Heart left ventricle (tissue), 16 donors: ENCODE results near the gene KXD1. TPM values are rescaled to one million over a fixed set of nuclear protein-coding genes. Genes with fewer than 3 reads are reported as not detected.

Experiments
- ATAC-seq, 4 donors: fragments of 200-7000 bp; cut with Tn5 transposase; one replicate each; pipeline ENCODE4 v1.9.1; 2020 to 2022; ENCODE audit warnings: moderate library complexity in 4 of 4, mild to moderate bottlenecking in 3 of 4, moderate number of reproducible peaks in 1 of 4
- DNase-seq, 5 donors: peaks; one replicate each; pipeline ENCODE4 v3.0.0-alpha.2; 2020
- H3K27ac ChIP-seq, 12 donors: fragments of 200-600 bp; sonication (generic) in 4 of 12; one replicate each; pipeline versions ENCODE4 v1.5.0 to v1.8.0; 2016 to 2022; ENCODE audit warnings: mild to moderate bottlenecking in 2 of 12
- H3K27me3 ChIP-seq, 9 donors: fragments of 200-600 bp; sonication (generic) in 2 of 9; one replicate each; pipeline versions ENCODE4 v1.5.1 to v1.8.0; 2016 to 2022; ENCODE audit warnings: mild to moderate bottlenecking in 3 of 9
- H3K36me3 ChIP-seq, 9 donors: fragments of 200-600 bp; sonication (generic) in 2 of 9; one replicate each; pipeline versions ENCODE4 v1.5.0 to v1.8.0; 2018 to 2022; ENCODE audit warnings: mild to moderate bottlenecking in 2 of 9
- H3K4me1 ChIP-seq, 12 donors: fragments of 200-600 bp; sonication (generic) in 4 of 12; one replicate each; pipeline versions ENCODE4 v1.5.0 to v1.8.0; 2016 to 2022; ENCODE audit warnings: mild to moderate bottlenecking in 3 of 12
- H3K4me3 ChIP-seq, 12 donors: fragments of 200-600 bp; sonication (generic) in 4 of 12; one replicate each; pipeline versions ENCODE4 v1.5.0 to v1.8.0; 2017 to 2022; ENCODE audit warnings: mild to moderate bottlenecking in 9 of 12, moderate library complexity in 4 of 12
- H3K9me3 ChIP-seq, 12 donors: fragments of 200-600 bp; sonication (generic) in 4 of 12; one replicate each; pipeline versions ENCODE4 v1.5.0 to v1.8.0; 2016 to 2022; ENCODE audit warnings: mild to moderate bottlenecking in 1 of 12
- POLR2A ChIP-seq, 2 donors: fragments of 450-650 bp; IDR thresholded peaks; one replicate each; pipeline ENCODE4 v1.6.1; 2017; ENCODE audit warnings: antibody characterized with exemption in 2 of 2, mild to moderate bottlenecking in 2 of 2, moderate library complexity in 2 of 2
- WGBS, 4 donors: extraction: QIAGEN DNeasy Blood & Tissue Kit in 2 of 4; methylation state at CpG; one replicate each; pipeline versions ENCODE4 v1.1.5 to v1.1.7; 2013 to 2018; 5-methylcytosine and 5-hydroxymethylcytosine counted together
- intact Hi-C, 10 donors: fragments of 100-400 bp; cut with DNase I; formaldehyde crosslinking; loops; one replicate each; pipeline versions ENCODE4 v1.11.1 to v1.14.2; 2022
- polyA plus RNA-seq, 2 donors: library from polyadenylated mRNA; stranded (reverse); fragments of 200-250 nt; gene quantifications; one replicate each; pipeline ENCODE4 v1.2.3, GENCODE V29; 2013
- total RNA-seq, 9 donors: library from RNA; depleted of rRNA in 2 of 9; stranded (reverse); fragments of >200 nt in 2 of 9; fragmentation: NEBNext Ultra II Directional in 3 of 9; extraction: Animal tissue kit (Norgen Biotek cat#: 25700) in 3 of 9; gene quantifications; one replicate each; pipeline versions ENCODE4 v1.1.0 to v1.2.4, GENCODE V29; 2016 to 2023
- TF ChIP-seq, protein P1 (sequence below), 12 donors: fragments of 200-600 bp; sonication (generic) in 4 of 12; IDR thresholded peaks; one replicate each; pipeline versions ENCODE4 v1.5.0 to v1.8.0; 2018 to 2022; ENCODE audit warnings: antibody characterized with exemption in 12 of 12, mild to moderate bottlenecking in 5 of 12
- donor health status: ischemic (EF 13 %, LVEDD 7.1; RV severe dilation, severe dysfunction).
- donor health status: healthy with polysubstance abuse.
- donor health status: DM: no; HTN: yes; CAD: no.
- donor health status: DM: no; HTN: no; CAD: no.
- donor health status: ischemic (EF 25% LVEDD 6.9; RV normal size, moderate dysfunction).
- donor health status: ischemic (EF 25% LVEDD 5.7; RV mildly dilated, moderate dysfunction).
- donor health status: healthy.
- donor health status: DM: yes; HTN: yes; CAD: no.
- donor health status: ischemic (EF 35%, LVEDD 5.7; RV mildly dilated, moderate dysfunction).
- donor health status: nonischemic (EF 11% LVEDD 7.7; RV severe dilation, severe dysfunction).
- donor health status: DM: yes; HTN: yes; CAD: no.
- donor health status: PGD.
- donor health status: ischemic (EF 29% LVEDD 5.4; RV normal size, mild dysfunction).
- donor health status: nonischemic (EF 23%, LVEDD 6.1; RV moderate dilation, normal function).

KXD1 gene
- total and polyA plus RNA-seq, 11 donors = 36.1 to 116 (median 46.7) TPM

- Histone ChIP-seq H3K4me1 (peaks cover 5 to 38% (median 22%) of the 10 kb centered on the region in 12 donors), H3K4me3 (peak overlapping the region; percentile 64 to 99 (median 92)), H3K36me3 (peaks cover 0 to 15% (median 7%) of the 10 kb centered on the region in 9 donors), H3K27me3 (no peaks in the 10 kb centered on the region), H3K9me3 (no peaks in the 10 kb centered on the region), H3K27ac (peak overlapping the region; percentile 64 to 99 (median 96))
- TF ChIP-seq POLR2A (IDR thresholded peaks at IDR 0.05) = no peak
- TF ChIP-seq, protein P1, sequence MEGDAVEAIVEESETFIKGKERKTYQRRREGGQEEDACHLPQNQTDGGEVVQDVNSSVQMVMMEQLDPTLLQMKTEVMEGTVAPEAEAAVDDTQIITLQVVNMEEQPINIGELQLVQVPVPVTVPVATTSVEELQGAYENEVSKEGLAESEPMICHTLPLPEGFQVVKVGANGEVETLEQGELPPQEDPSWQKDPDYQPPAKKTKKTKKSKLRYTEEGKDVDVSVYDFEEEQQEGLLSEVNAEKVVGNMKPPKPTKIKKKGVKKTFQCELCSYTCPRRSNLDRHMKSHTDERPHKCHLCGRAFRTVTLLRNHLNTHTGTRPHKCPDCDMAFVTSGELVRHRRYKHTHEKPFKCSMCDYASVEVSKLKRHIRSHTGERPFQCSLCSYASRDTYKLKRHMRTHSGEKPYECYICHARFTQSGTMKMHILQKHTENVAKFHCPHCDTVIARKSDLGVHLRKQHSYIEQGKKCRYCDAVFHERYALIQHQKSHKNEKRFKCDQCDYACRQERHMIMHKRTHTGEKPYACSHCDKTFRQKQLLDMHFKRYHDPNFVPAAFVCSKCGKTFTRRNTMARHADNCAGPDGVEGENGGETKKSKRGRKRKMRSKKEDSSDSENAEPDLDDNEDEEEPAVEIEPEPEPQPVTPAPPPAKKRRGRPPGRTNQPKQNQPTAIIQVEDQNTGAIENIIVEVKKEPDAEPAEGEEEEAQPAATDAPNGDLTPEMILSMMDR (IDR thresholded peaks at IDR 0.05) = no peak
- ATAC-seq (no peak), DNase-seq (no peak)
- WGBS, 4 donors = 4 to 8% (median 6%) methylated on average over 11 of the region's 11 CpGs
- intact Hi-C loops = loop anchor here in 4 of 10 donors (5.0 to 10.0 kb wide), 3 partner anchors 36 to 96 kb away; partner anchors contain the start of gene ELL (in 3 of the 4)
Observed at GRCh38 chr19:18558202-18558555, 509 bp downstream of the KXD1 start.

GRCh38 chr19:18558604-18559003 lies 934 bp downstream of the KXD1 start:
- Histone ChIP-seq H3K36me3 (peaks cover 0 to 20% (median 11%) of the 10 kb centered on the region in 9 donors), H3K27ac (peak overlapping the region in 11 of 12 donors; percentile 92 to 99 (median 96)), H3K27me3 (no peaks in the 10 kb centered on the region), H3K4me3 (peak overlapping the region in 11 of 12 donors; percentile 64 to 99 (median 92)), H3K4me1 (peaks cover 5 to 38% (median 22%) of the 10 kb centered on the region in 12 donors), H3K9me3 (no peaks in the 10 kb centered on the region)
- no peak for TF ChIP-seq POLR2A (IDR thresholded peaks at IDR 0.05)
- TF ChIP-seq, protein P1 (IDR thresholded peaks at IDR 0.05) = no peak
- WGBS, 4 donors = 61 to 69% (median 64%) methylated on average over 3 of the region's 3 CpGs
- ATAC-seq (no peak), DNase-seq (no peak)
- intact Hi-C loops = loop anchor here in 4 of 10 donors (5.0 to 10.0 kb wide), 3 partner anchors 36 to 96 kb away; partner anchors contain the start of gene ELL (in 3 of the 4)

DNA sequence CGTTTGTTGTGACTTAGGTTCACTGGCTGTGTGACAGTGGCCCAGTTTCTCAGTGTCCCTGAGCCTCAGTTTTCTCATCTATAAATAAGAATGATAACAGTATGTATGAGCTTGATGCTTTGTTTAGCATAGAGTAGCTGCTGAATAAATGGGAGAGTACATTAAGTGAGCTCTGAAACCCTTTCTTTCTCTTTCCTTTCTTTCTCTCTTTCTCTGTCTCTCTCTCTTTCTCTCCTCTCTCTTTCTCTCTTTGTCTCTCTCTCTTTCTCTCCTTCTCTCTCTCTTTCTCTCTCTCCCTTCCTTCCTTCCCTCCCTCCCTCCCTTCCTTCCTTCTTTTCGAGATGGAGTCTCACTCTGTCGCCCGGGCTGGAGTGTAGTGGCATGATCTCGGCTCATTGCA lies 2.0 kb downstream of the KXD1 start:
- TF ChIP-seq, protein P1 (IDR thresholded peaks at IDR 0.05) = no peak
- no peak for TF ChIP-seq POLR2A (IDR thresholded peaks at IDR 0.05)
- Histone ChIP-seq H3K36me3 (peaks cover 0 to 30% (median 21%) of the 10 kb centered on the region in 9 donors), H3K27ac (peak overlapping the region in 3 of 12 donors; percentile 1 to 42 (median 9)), H3K27me3 (no peaks in the 10 kb centered on the region), H3K9me3 (no peaks in the 10 kb centered on the region), H3K4me1 (peaks cover 5 to 38% (median 22%) of the 10 kb centered on the region in 12 donors), H3K4me3 (no peak overlapping the region)
- WGBS, 4 donors = 46 to 63% (median 53%) methylated on average over 5 of the region's 5 CpGs
- ATAC-seq = no peak
- intact Hi-C loops = loop anchor here in 6 of 10 donors (5.0 to 10.0 kb wide), 5 partner anchors 37 to 97 kb away; partner anchors contain the start of gene ELL (in 3 of the 6)
- no peak for DNase-seq

DNA sequence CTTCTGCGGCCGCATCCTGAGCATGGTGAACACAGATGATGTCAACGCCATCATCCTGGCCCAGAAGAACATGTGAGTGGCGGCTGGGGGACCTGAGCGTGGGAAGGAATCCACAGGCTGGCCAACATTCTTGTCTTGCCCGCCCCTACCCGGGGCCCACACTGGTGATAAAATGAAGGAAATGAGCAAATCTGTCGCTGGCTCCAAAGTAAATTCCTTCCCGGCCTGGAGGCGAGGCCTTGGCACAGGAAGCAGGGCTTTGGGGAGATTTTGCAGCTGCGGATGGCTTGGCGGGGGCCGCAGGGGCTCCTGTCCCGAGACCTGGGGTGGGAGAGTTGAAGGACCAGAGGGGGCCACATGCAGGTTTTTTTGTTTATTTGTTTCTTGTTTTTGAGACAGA lies 4.4 kb downstream of the KXD1 start:
- Histone ChIP-seq H3K36me3 (peaks cover 0 to 54% (median 45%) of the 10 kb centered on the region in 9 donors), H3K27me3 (no peaks in the 10 kb centered on the region), H3K4me1 (peaks cover 5 to 37% (median 22%) of the 10 kb centered on the region in 12 donors), H3K4me3 (no peak overlapping the region), H3K9me3 (no peaks in the 10 kb centered on the region), H3K27ac (peak overlapping the region; percentile 40 to 87 (median 70))
- intact Hi-C loops = loop anchor here in 3 of 10 donors (5.0 to 10.0 kb wide), 2 partner anchors 90 to 97 kb away; no protein-coding TSS in a partner anchor
- DNase-seq (peak in 4 of 5 donors; percentile 57 to 79 (median 64)), ATAC-seq (peak in 3 of 4 donors; percentile 23 to 62 (median 59))
- 45 to 62% (median 57%) methylated on average over 14 of the region's 14 CpGs for WGBS, 4 donors
- TF ChIP-seq, protein P1 (IDR thresholded peaks at IDR 0.05) = no peak
- TF ChIP-seq POLR2A (IDR thresholded peaks at IDR 0.05) = no peak
